DND-41 (cell line): ENCODE data around the gene ERVK3-1.

Experiments
- CTCF ChIP-seq: IDR thresholded peaks from 2 replicates; pipeline ENCODE4 v1.5.1; 2012; ENCODE audit warnings: borderline replicate concordance, low read length, moderate library complexity, mild to moderate bottlenecking; ENCODE audit not compliant: poor library complexity, severe bottlenecking; ENCODE audit errors: extremely low read depth
- EZH2 ChIP-seq: IDR thresholded peaks from 3 replicates; pipeline ENCODE4 v1.6.1; 2012; ENCODE audit warnings: borderline replicate concordance, low read depth, mild to moderate bottlenecking, moderate library complexity, low read length, inconsistent platforms; ENCODE audit not compliant: severe bottlenecking

GRCh38 chr19:58352760-58353671, 47.8 kb downstream of the ERVK3-1 start, which contains the start of gene A1BG:
- no peak for TF ChIP-seq EZH2
- TF ChIP-seq CTCF: no peak
